ENCODE results near the gene CCDC32. TPM values are rescaled to one million over a fixed set of nuclear protein-coding genes. Genes with fewer than 3 reads are reported as not detected.

CCDC32 gene
- total RNA-seq, 4 donors from 2014 or later = 31.2 to 41.3 (median 32.2) TPM

DNA sequence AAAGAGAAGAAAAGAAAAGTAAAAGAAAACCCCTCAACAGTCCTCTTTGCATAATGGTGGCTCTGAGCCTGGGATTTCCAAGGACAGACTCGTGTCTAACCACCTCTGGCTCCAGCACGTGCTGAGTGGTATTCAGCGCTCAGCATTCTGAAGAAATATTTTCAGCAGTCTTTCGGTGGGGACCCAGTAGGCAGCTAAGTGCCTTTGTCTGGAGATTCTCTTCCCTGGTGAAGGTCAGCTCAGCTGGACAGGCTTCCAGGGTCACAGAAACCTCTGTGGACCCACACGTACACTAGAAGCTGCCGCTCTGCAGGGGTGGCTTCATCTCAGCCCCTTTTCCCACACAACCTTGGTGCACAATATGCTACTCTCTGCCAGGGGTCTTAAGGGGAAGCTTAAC is 36.0 kb downstream of the CCDC32 start:
- H3K27ac ChIP-seq = no peak overlapping the region
- TF ChIP-seq POLR2A (IDR thresholded peaks at IDR 0.05) (no peak), CTCF (IDR thresholded peaks at IDR 0.05) (no peak)
- H3K4me3 ChIP-seq = no peak overlapping the region
- H3K9me3 ChIP-seq = no peaks in the 10 kb centered on the region
- no peaks in the 10 kb centered on the region for H3K27me3 ChIP-seq
- no peaks in the 10 kb centered on the region for H3K4me1 ChIP-seq
- H3K36me3 ChIP-seq = no peaks in the 10 kb centered on the region
- DNase-seq = no peak

GRCh38 chr15:40525855-40526254 is 39.0 kb downstream of the CCDC32 start:
- TF ChIP-seq POLR2A (IDR thresholded peaks at IDR 0.05) (no peak), CTCF (IDR thresholded peaks at IDR 0.05) (no peak)
- Histone ChIP-seq H3K4me3 (no peak overlapping the region), H3K9me3 (no peaks in the 10 kb centered on the region), H3K4me1 (no peaks in the 10 kb centered on the region), H3K36me3 (no peaks in the 10 kb centered on the region), H3K27ac (no peak overlapping the region), H3K27me3 (no peaks in the 10 kb centered on the region)
- DNase-seq = no peak

DNA sequence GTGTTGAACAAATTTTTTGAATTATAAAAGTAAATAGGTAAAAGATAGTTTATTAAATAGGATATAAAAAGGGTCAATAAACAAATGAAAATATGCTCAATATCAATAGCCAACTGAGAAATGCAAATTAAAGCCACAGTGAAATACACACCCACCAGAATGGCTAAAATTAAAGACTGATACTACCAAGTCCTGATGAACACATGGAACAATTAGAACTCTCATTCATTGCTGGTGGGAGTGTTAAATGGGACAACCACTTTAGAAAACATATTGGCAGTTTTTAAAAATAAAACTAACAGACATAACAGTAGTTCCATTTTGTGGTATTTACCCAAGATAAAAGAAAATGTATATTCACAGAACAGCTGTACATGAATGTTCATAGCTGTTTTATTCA is 41.2 kb downstream of the CCDC32 start:
- no peaks in the 10 kb centered on the region for H3K36me3 ChIP-seq
- no peaks in the 10 kb centered on the region for H3K9me3 ChIP-seq
- no peak overlapping the region for H3K4me3 ChIP-seq
- no peak for DNase-seq
- H3K27me3 ChIP-seq = no peaks in the 10 kb centered on the region
- no peak for TF ChIP-seq CTCF (IDR thresholded peaks at IDR 0.05)
- TF ChIP-seq POLR2A (IDR thresholded peaks at IDR 0.05) = no peak
- H3K4me1 ChIP-seq = no peaks in the 10 kb centered on the region
- no peak overlapping the region for H3K27ac ChIP-seq

DNA sequence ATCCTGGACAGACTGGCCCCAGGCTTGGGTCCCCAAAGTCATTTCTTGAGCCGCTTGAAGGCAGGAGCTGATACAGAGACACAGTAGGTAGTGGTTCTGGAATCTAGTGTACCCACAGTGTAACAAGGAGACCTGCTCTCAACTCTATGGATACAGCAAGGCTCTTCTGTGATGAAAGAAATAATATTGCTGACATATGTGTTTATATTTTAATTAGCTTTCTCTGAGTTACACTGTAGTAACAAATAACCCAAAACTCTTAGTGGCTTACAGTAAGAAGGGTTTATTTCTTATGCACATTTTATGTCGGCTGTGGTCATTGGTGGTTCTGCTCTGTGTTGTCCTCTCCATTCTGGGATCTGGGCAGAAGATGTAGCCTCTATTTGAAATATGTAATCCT is 48.5 kb downstream of the CCDC32 start:
- H3K27ac ChIP-seq = no peak overlapping the region
- H3K4me1 ChIP-seq = peaks cover 0 to 10% (median 3%) of the 10 kb centered on the region in 4 donors
- H3K27me3 ChIP-seq = no peaks in the 10 kb centered on the region
- no peak for DNase-seq
- TF ChIP-seq POLR2A (IDR thresholded peaks at IDR 0.05) = no peak
- H3K9me3 ChIP-seq = no peaks in the 10 kb centered on the region
- no peaks in the 10 kb centered on the region for H3K36me3 ChIP-seq
- no peak overlapping the region for H3K4me3 ChIP-seq

DNA sequence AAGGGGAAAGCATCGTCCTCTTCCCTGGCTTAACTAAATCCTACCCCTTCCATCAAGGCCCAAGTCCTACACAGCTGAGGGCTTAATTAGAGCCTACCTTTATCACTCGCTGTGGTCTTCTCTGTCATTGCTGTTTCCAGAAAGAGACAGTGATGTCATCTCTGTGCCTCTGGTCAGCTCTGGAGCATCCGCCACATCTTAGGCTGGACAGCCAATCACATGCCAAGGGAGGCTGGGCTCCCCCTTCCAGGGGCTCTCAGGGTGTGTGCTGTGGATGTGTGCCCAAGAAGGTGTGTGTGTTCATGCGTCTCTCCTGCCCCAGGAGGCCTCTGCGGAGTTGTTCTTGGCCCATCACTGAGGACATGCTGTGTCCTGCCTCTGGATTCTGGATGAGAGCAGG is 51.2 kb downstream of the CCDC32 start:
- H3K9me3 ChIP-seq = no peaks in the 10 kb centered on the region
- TF ChIP-seq CTCF (IDR thresholded peaks at IDR 0.05) (no peak), POLR2A (IDR thresholded peaks at IDR 0.05) (no peak)
- H3K27me3 ChIP-seq = no peaks in the 10 kb centered on the region
- H3K4me1 ChIP-seq = peaks cover 0 to 14% (median 6%) of the 10 kb centered on the region in 4 donors
- H3K4me3 ChIP-seq = no peak overlapping the region
- DNase-seq = peak in 1 of 3 donors; percentile 9
- H3K27ac ChIP-seq = no peak overlapping the region
- H3K36me3 ChIP-seq = no peaks in the 10 kb centered on the region

DNA sequence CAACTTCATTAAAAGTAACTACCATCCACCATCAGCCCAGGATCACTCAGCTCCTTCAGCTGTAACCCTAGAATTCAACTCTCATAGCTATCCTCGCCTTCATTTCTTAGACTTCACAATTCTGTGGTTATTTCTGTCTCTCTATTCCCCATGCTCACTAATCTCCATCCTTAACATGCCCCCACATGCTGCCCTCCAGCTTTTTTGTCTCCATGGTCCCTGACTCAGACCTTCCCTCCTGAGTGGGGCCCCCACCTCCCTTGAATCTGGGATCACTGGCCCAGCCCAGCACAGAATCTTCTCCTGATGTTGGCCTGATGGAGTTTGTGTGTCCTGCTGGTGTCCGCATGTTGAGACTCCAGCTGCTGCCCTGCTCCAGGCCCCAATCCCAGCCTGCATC is 52.4 kb downstream of the CCDC32 start:
- Histone ChIP-seq H3K27ac (no peak overlapping the region), H3K36me3 (no peaks in the 10 kb centered on the region), H3K27me3 (no peaks in the 10 kb centered on the region), H3K4me1 (peaks cover 0 to 15% (median 6%) of the 10 kb centered on the region in 4 donors), H3K4me3 (no peak overlapping the region), H3K9me3 (no peaks in the 10 kb centered on the region)
- peak in 1 of 3 donors; percentile 37 for DNase-seq
- TF ChIP-seq POLR2A (IDR thresholded peaks at IDR 0.05) = no peak
